ENCODE measurements around the gene MRGPRX4.

The MRGPRX4 gene

GRCh38 chr11:18203723-18204122, 31.1 kb downstream of the MRGPRX4 start:
- Histone ChIP-seq H3K4me3 (no peak overlapping the region), H3K4me2 (no peak overlapping the region), H4K20me1 (no peaks in the 10 kb centered on the region), H3K36me3 (no peaks in the 10 kb centered on the region), H3K4me1 (no peaks in the 10 kb centered on the region), H3K27ac (no peak overlapping the region), H3K9me3 (replicated peaks in 1 of 11) (peaks cover 0 to 9% (median 1%) of the 10 kb centered on the region in 11 experiments; a peak in 13 of 22 replicates), H3K9ac (no peak overlapping the region), H3K27me3 (no peaks in the 10 kb centered on the region)
- TF ChIP-seq Cebpa-rat (IDR thresholded peaks at IDR 0.05), result no peak

- no peak overlapping the region for H3K9ac ChIP-seq
- H3K27ac ChIP-seq, result no peak overlapping the region
- no peaks in the 10 kb centered on the region for H3K27me3 ChIP-seq
- TF ChIP-seq Cebpa-rat (IDR thresholded peaks at IDR 0.05), result no peak
- peaks cover 0 to 9% (median 0%) of the 10 kb centered on the region in 11 experiments; a peak in 6 of 22 replicates for H3K9me3 ChIP-seq (replicated peaks in 1 of 11)
- no peak overlapping the region for H3K4me2 ChIP-seq
- no peak overlapping the region for H3K4me3 ChIP-seq
- no peaks in the 10 kb centered on the region for H3K36me3 ChIP-seq
- H3K4me1 ChIP-seq, result no peaks in the 10 kb centered on the region
- H4K20me1 ChIP-seq, result no peaks in the 10 kb centered on the region
Measured at GRCh38 chr11:18204220-18204619, 31.6 kb downstream of the MRGPRX4 start.

- TF ChIP-seq Cebpa-rat (IDR thresholded peaks at IDR 0.05), result no peak
- no peak overlapping the region for H3K9ac ChIP-seq
Measured at GRCh38 chr11:18204771-18205170, 32.1 kb downstream of the MRGPRX4 start.

GRCh38 chr11:18209058-18209457, 36.4 kb downstream of the MRGPRX4 start:
- H3K27me3 ChIP-seq, result no peaks in the 10 kb centered on the region
- H3K4me2 ChIP-seq, result no peak overlapping the region
- no peak for TF ChIP-seq Cebpa-rat (IDR thresholded peaks at IDR 0.05)
- no peak overlapping the region for H3K9ac ChIP-seq
- H3K4me1 ChIP-seq, result no peaks in the 10 kb centered on the region
- no peaks in the 10 kb centered on the region; a peak in 1 of 22 replicates for H3K9me3 ChIP-seq (replicated peaks in 1 of 11)
- no peak overlapping the region for H3K27ac ChIP-seq
- H4K20me1 ChIP-seq, result no peaks in the 10 kb centered on the region
- H3K36me3 ChIP-seq, result no peaks in the 10 kb centered on the region
- H3K4me3 ChIP-seq, result no peak overlapping the region

More at GRCh38 chr11:18204771-18205170, 32.1 kb downstream of the MRGPRX4 start:
- no peak overlapping the region for H3K4me3 ChIP-seq
- H3K4me2 ChIP-seq, result no peak overlapping the region
- H3K27ac ChIP-seq, result no peak overlapping the region
- peaks cover 0 to 9% (median 0%) of the 10 kb centered on the region in 11 experiments; a peak in 5 of 22 replicates for H3K9me3 ChIP-seq (replicated peaks in 1 of 11)
- no peaks in the 10 kb centered on the region for H3K27me3 ChIP-seq
- no peaks in the 10 kb centered on the region for H4K20me1 ChIP-seq
- H3K4me1 ChIP-seq, result no peaks in the 10 kb centered on the region
- H3K36me3 ChIP-seq, result no peaks in the 10 kb centered on the region

- no peak for TF ChIP-seq Cebpa-rat (IDR thresholded peaks at IDR 0.05)
- Histone ChIP-seq H3K4me2 (no peak overlapping the region), H3K9ac (no peak overlapping the region), H4K20me1 (no peaks in the 10 kb centered on the region), H3K9me3 (replicated peaks in 1 of 11) (peaks cover 15 to 24% (median 18%) of the 10 kb centered on the region in 11 experiments), H3K36me3 (no peaks in the 10 kb centered on the region), H3K4me1 (no peaks in the 10 kb centered on the region), H3K4me3 (no peak overlapping the region), H3K27ac (no peak overlapping the region), H3K27me3 (no peaks in the 10 kb centered on the region)
Measured at GRCh38 chr11:18221274-18221876, 48.7 kb downstream of the MRGPRX4 start.

- Histone ChIP-seq H3K9me3 (replicated peaks in 1 of 11) (peaks cover 15 to 23% (median 18%) of the 10 kb centered on the region in 11 experiments), H3K27me3 (no peaks in the 10 kb centered on the region), H4K20me1 (no peaks in the 10 kb centered on the region), H3K4me3 (no peak overlapping the region), H3K4me1 (no peaks in the 10 kb centered on the region), H3K36me3 (no peaks in the 10 kb centered on the region), H3K27ac (no peak overlapping the region), H3K9ac (no peak overlapping the region), H3K4me2 (no peak overlapping the region)
- no peak for TF ChIP-seq Cebpa-rat (IDR thresholded peaks at IDR 0.05)
Measured at GRCh38 chr11:18222814-18223421, 50.3 kb downstream of the MRGPRX4 start.

Data from BLaER1 treated with 17β-estradiol and CSF1 and Interleukin-3, amounts not matched to agents 10 nM and 100 nM (cell line).